OCI-M1 (cell line): ENCODE results near the gene NRROS.

Source experiments
- DNase-seq: peaks from one replicate; lab custom pipeline; 2025; lab: John Stamatoyannopoulos, UW

NRROS gene

GRCh38 chr3:196624907-196625306 is 14.6 kb upstream of the NRROS start:
- DNase-seq: no peak

GRCh38 chr3:196625331-196625730 is 14.2 kb upstream of the NRROS start:
- no peak for DNase-seq

GRCh38 chr3:196627918-196628231 is 11.6 kb upstream of the NRROS start:
- DNase-seq: no peak

GRCh38 chr3:196629228-196629627 is 10.3 kb upstream of the NRROS start:
- no peak for DNase-seq

- peak; percentile 75 for DNase-seq
These were observed 7.8 kb upstream of the NRROS start for GRCh38 chr3:196631682-196632045.

- DNase-seq: peak; percentile 97
These were observed 7.3 kb upstream of the NRROS start for GRCh38 chr3:196632046-196632751.

GRCh38 chr3:196633555-196634151 is 5.8 kb upstream of the NRROS start:
- peak; percentile 26 for DNase-seq

- DNase-seq: no peak
These were observed 5.3 kb upstream of the NRROS start for GRCh38 chr3:196634224-196634623.

- no peak for DNase-seq
These were observed 4.7 kb upstream of the NRROS start for GRCh38 chr3:196634829-196635228.

GRCh38 chr3:196636369-196637349 is 2.8 kb upstream of the NRROS start:
- no peak for DNase-seq

- DNase-seq: peak; percentile 23
These were observed 1.6 kb upstream of the NRROS start for GRCh38 chr3:196637941-196638340.

- DNase-seq: peak; percentile 72
These were observed 522 bp upstream of the NRROS start for GRCh38 chr3:196638861-196639482.

- DNase-seq: peak; percentile 58
These were observed 964 bp downstream of the NRROS start for GRCh38 chr3:196640297-196641018.

- peak; percentile 54 for DNase-seq
These were observed 2.0 kb downstream of the NRROS start for GRCh38 chr3:196641333-196642054.

GRCh38 chr3:196642434-196642833 is 2.9 kb downstream of the NRROS start:
- DNase-seq: peak; percentile 23

GRCh38 chr3:196643201-196643749 is 3.8 kb downstream of the NRROS start:
- peak; percentile 32 for DNase-seq

GRCh38 chr3:196643761-196644160 is 4.3 kb downstream of the NRROS start:
- DNase-seq: no peak

GRCh38 chr3:196645096-196645495 is 5.6 kb downstream of the NRROS start:
- no peak for DNase-seq

GRCh38 chr3:196645897-196646665 is 6.6 kb downstream of the NRROS start:
- DNase-seq: no peak

- no peak for DNase-seq
These were observed 7.2 kb downstream of the NRROS start for GRCh38 chr3:196646666-196647216.
